H1 (cell line): ENCODE measurements around the gene MIEF2.

Experiments used
- CTCF ChIP-seq, 3 experiments: IDR thresholded peaks; 1 replicate in 2 of 3; 2 replicates in 1 of 3; pipeline versions ENCODE4 v1.5.1 to v1.6.1; 2011; ENCODE audit warnings: low read length in 3 of 3, mild to moderate bottlenecking in 3 of 3, inconsistent platforms in 2 of 3, low read depth in 1 of 3, moderate library complexity in 1 of 3; ENCODE audit not compliant: insufficient read depth in 1 of 3; ENCODE audit errors: control extremely low read depth in 1 of 3
- EGR1 ChIP-seq: IDR thresholded peaks from 2 replicates; pipeline ENCODE4 v1.6.1; 2011; ENCODE audit warnings: low read depth, low read length, borderline replicate concordance
- EZH2 ChIP-seq: fragments of 200-600 bp; sonication (generic); IDR thresholded peaks from 2 replicates; pipeline ENCODE4 v1.7.1; 2012; ENCODE audit warnings: low read depth, mild to moderate bottlenecking, moderate library complexity, low read length, inconsistent platforms; ENCODE audit not compliant: severe bottlenecking
- KDM1A ChIP-seq: fragments of 200-600, 300-600 bp; sonication (generic); IDR thresholded peaks from 2 replicates; pipeline ENCODE4 v1.7.1; 2016; ENCODE audit warnings: mild to moderate bottlenecking, low read length, borderline replicate concordance
- MAX ChIP-seq: IDR thresholded peaks from 2 replicates; pipeline ENCODE4 v1.6.1; 2012; ENCODE audit warnings: inconsistent platforms
- POLR2A ChIP-seq, 2 experiments: IDR thresholded peaks; 1 replicate in 1 of 2; 2 replicates in 1 of 2; pipeline ENCODE4 v1.6.1; 2011; ENCODE audit warnings: low read depth in 2 of 2, low read length in 2 of 2, mild to moderate bottlenecking in 2 of 2; ENCODE audit errors: control extremely low read depth in 1 of 2
- POLR2AphosphoS5 ChIP-seq: IDR thresholded peaks from 2 replicates; pipeline ENCODE4 v1.6.1; 2011; ENCODE audit warnings: low read depth, low read length
- RAD21 ChIP-seq, 2 experiments: IDR thresholded peaks in 1 of 2; conservative IDR thresholded peaks in 1 of 2; 2 replicates each; pipeline ENCODE4 v1.6.1; 2011; ENCODE audit warnings: low read depth in 2 of 2, low read length in 2 of 2, improper control_type of control experiment in 1 of 2, inconsistent platforms in 1 of 2, mild to moderate bottlenecking in 1 of 2, moderate library complexity in 1 of 2
- TF ChIP-seq, protein P1 (sequence below): IDR thresholded peaks from 2 replicates; pipeline ENCODE4 v1.6.1; 2011; ENCODE audit warnings: low read depth, mild to moderate bottlenecking, low read length; ENCODE audit not compliant: insufficient read depth

DNA sequence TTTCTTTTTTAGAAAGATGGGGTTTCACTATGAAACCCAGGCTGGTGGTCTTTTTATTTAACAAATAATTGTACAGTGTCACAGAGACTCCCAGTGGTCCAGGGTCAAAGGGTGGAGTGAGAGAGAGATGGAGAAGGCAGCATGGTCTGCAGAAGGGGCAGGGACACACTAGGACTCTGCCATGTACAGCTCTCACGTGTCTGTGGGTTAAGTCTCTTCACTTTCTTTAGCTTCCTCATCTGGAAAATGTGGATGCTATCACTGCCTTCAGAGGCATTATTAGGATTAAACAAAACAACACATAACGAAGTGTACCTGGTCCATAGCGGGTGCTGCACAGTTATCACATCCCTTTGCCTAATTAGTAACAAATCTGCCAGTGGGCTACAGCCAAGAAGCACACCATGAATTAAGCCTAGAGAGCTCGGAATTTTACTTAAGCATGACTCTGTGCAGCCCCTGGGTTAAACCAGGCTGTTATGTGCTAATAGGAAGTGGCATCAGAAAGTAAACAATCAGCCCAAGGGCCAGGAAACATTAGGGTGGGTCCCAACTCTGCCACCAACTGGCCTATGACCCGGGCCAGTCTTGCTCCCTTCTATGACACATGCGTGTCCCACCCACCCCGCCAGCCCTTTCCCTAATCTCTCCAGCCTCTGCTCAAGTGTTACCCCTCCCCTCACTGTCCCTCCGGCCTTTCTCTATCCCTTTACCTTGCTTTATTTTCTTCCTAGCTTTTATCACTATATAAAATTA, 40.4 kb downstream of the MIEF2 start:
- TF ChIP-seq KDM1A (no peak), EZH2 (no peak), POLR2AphosphoS5 (no peak), MAX (no peak), CTCF (IDR thresholded peaks at IDR 0.05; ENCODE audit: control extremely low read depth in 1 of 3, insufficient read depth in 1 of 3, low read depth in 1 of 3, low read length in 3 of 3) (no peak), EGR1 (no peak), POLR2A (IDR thresholded peaks at IDR 0.05; ENCODE audit: control extremely low read depth in 1 of 2, low read depth in 2 of 2, low read length in 2 of 2) (no peak), RAD21 (IDR thresholded peaks at IDR 0.05 in 1 of 2, conservative IDR thresholded peaks at IDR 0.05 in 1 of 2; ENCODE audit: low read depth in 2 of 2, low read length in 2 of 2) (no peak)
- TF ChIP-seq, protein P1, sequence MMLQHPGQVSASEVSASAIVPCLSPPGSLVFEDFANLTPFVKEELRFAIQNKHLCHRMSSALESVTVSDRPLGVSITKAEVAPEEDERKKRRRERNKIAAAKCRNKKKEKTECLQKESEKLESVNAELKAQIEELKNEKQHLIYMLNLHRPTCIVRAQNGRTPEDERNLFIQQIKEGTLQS = no peak
